HG02852 (cell line): ENCODE data around the gene EFEMP2.
A peak's percentile ranks its signal among the peaks of the same experiment; 100 is the strongest.

Source experiments
- ATAC-seq: cut with Tn5 transposase; IDR thresholded peaks from one replicate; pipeline ENCODE4 v1.9.1; 2021; ENCODE audit warnings: mild to moderate bottlenecking, moderate library complexity; ENCODE audit not compliant: unreplicated experiment

EFEMP2 gene

GRCh38 chr11:65885808-65886536 is 13.4 kb upstream of the EFEMP2 start:
- ATAC-seq = no peak

GRCh38 chr11:65885231-65885630 is 12.6 kb upstream of the EFEMP2 start:
- ATAC-seq = no peak

- peak; percentile 42 for ATAC-seq
Measured at GRCh38 chr11:65884716-65885092, 12.1 kb upstream of the EFEMP2 start.

GRCh38 chr11:65883786-65884715 is 11.5 kb upstream of the EFEMP2 start:
- ATAC-seq = no peak

GRCh38 chr11:65883058-65883761 is 10.6 kb upstream of the EFEMP2 start:
- ATAC-seq = no peak

GRCh38 chr11:65882120-65883057 is 9.8 kb upstream of the EFEMP2 start:
- ATAC-seq = no peak

DNA sequence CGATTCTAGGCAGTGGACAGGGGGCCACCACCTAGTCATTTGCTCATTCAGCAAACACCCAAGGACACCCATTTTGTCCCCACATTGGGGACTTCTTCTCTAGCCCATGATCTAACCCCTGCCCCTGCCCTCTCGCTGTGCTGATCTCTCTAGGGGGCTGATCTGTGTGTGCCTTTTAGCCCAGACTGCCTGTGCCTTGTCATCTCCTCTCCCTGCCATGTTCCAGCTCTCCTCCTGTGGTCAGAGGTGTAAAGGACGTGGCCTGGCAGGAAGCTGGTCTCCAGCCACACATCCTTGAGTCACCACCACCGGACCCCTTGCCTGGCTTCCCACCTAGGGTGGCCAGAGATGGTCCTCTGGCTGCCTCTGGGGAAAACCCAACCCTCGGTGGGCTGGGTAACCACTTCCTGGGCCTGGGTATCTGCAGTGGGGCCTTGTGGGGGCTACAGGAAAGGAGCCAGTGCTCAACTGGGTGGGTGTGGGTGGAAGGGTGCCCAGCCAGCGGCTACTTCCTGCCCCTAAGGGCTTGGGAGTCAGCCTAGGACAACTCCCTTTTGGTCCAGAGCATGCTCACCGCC is 8.3 kb upstream of the EFEMP2 start:
- ATAC-seq = no peak

GRCh38 chr11:65880027-65880426 is 7.4 kb upstream of the EFEMP2 start:
- ATAC-seq = no peak

- no peak for ATAC-seq
Measured at GRCh38 chr11:65879617-65880016, 7.0 kb upstream of the EFEMP2 start, which contains the start of gene CTSW. Gene CTSW, plus strand, starts transcription at chr11:65879837. Its CDS starts 18 bp downstream, at chr11:65879855.

DNA sequence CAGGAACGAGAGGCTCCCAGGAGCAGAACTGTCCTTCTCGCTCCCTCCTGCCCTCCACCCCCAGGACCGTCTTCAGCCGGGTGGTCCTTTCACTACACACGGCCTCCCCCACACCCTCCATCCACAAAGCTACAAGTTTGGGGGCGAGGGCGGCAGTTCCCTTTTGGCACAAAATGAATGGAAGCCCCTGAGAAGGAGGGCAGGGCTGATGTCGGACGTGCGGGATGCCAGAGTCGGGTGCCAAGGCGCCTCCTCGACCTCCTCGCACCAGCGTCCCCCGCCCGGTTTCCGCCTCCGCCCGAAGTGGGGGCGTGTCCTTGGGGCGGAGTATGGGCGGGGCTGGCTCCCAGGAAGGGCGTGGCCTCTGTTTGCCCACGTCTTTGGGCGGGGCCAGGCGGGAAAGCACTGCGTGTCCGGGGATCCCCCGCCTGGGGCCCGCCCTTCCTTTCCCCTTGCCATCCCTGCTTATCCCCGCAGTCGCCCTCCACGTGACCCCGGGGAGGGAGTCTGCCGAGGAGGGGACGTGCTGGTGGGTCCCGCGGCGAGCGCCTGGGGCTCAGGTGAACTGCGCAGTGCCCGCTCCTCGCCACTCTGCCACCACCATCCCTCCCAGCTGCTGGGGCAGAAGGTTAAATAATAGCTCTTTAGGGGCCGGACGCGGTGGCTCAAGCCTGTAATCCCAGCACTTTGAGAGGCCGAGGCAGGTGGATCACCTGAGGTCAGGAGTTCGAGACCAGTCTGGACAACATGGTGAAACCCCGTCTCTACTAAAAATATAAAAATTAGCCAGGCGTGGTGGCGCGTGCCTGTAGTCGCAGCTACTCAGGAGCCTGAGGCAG is 937 bp upstream of the EFEMP2 start:
- ATAC-seq = peak; percentile 73

GRCh38 chr11:65871811-65872548 is 620 bp downstream of the EFEMP2 start:
- no peak for ATAC-seq

GRCh38 chr11:65870706-65871681 is 1.6 kb downstream of the EFEMP2 start:
- no peak for ATAC-seq

GRCh38 chr11:65870307-65870658 is 2.3 kb downstream of the EFEMP2 start:
- ATAC-seq = no peak

DNA sequence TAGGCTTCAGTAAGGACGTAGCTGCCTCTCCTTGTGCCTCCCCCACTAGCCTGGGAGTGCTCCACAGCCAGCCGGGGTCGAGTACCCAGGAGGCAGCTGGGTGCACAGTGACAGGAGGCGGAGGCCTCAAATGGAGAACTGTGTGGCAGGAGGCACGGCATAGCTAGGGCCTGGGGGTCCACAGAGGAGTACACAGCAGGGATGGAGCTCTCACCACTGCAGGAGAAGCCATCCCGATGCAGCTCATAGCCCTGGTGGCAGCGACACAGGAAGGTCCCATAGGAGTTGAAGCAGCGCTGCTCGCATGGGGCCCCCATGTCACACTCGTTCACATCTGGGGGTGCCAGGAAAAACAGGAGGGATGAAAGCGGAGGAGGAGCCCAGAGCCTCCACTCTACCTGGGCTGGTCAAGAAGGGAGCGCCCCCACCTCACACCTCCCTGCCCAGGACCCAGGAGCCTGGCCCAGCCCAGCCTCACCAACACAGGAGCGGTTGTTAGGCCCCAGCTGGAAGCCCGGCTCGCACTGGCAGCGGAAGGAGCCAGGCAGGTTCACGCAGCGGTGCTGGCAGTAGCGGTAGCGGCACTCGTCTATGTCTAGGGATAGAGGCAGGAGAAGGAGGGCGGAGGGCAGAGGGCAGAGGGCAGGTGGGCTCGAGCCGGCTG is 2.8 kb downstream of the EFEMP2 start:
- ATAC-seq = no peak

- no peak for ATAC-seq
Measured at GRCh38 chr11:65868907-65869306, 3.7 kb downstream of the EFEMP2 start.

DNA sequence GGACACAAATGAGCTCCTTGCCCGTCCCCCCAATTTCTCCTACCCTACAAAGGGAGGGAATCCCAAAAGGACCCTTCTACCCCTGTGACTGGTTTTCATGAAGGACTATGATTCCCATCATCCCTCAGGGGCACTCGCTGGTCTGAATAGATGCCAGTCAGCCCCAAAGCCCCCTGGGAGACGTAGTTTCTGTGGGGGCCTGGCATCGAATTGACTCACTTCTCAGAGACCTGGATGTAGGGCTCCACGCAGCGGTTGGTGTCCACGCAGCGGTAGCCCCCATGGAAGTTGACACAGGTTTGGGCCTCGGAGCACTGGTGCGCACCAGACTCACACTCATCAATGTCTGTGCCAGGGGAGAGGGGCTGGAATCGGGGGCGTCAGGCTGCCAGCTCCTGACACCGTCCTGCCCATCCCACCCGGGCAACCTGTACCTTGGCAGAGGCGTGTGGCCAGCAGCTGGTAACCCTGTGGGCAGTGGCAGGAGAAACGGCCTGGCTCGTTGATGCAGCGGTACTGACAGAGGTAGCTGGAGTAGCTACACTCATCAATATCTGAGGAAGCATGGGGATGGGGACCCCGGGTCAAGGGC is 4.4 kb downstream of the EFEMP2 start:
- no peak for ATAC-seq
